GM19099 (cell line): Measurements from ENCODE around the gene REEP6.

Experiments used
- POLR2A ChIP-seq: IDR thresholded peaks from 3 replicates; pipeline ENCODE4 v1.6.1; 2011; ENCODE audit warnings: low read depth; ENCODE audit not compliant: insufficient read length; ENCODE audit errors: extremely low read depth

Gene REEP6

DNA sequence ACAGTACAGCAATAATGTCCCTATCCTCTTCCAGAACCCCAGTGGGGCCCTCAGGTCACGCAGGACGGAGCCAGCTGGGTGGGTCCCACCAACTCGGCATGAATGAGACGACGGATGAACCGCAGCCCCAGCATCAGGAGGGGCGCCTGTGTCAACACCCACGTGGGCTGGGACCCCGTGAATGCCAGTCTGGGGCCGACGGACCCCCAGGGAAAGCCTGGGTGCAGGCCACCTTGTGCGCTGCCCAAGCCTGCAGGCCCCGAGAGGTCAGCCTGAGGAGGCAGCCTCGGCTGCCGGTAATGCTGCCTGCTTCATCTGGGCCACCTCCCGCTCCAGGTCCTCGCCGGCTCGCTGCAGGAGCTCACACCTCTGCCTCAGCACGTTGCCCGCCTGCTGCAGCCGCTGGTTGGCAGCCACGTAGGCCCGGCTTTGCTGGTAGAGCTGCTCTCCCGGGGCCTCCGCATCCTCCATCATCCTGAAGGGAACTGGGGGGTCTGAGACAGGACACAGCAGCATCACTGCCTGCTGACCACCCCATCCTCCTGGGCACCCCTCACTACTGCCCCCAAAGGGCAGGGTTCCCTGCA lies 16.1 kb upstream of the REEP6 start:
- no peak for TF ChIP-seq POLR2A

DNA sequence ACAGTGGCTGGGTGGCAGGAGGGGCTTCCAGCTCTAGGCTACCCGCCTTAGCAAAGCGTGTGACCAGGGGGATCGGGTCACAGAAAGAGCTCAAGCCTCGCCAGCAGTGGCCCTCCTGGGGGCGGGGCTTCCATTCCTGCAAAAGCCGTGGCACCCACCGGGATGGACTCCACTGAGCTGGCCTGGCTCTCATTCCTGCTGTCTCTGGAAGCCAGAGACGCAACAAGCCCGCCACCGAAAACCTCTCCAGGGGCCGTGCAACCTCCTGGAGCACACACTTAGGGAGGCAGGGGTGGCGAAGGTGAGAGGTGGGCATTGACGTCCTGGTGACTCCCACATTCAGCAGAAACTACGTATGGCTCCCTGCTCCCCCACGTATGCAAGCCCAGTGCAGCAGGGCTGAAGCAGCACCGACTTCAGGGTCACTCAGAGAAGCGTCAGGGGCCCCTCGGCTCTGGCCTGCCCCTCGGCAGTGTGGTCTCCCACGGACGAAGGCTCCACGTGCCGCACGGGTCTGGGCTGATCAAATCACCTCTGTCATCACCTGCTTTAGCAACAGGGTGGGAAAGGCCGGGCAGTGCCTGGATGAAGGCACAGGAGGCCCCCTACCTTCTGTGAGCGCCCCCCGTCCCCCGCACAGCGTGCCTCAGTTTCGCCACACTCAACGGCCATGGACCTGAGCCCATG lies 15.1 kb upstream of the REEP6 start:
- no peak for TF ChIP-seq POLR2A

DNA sequence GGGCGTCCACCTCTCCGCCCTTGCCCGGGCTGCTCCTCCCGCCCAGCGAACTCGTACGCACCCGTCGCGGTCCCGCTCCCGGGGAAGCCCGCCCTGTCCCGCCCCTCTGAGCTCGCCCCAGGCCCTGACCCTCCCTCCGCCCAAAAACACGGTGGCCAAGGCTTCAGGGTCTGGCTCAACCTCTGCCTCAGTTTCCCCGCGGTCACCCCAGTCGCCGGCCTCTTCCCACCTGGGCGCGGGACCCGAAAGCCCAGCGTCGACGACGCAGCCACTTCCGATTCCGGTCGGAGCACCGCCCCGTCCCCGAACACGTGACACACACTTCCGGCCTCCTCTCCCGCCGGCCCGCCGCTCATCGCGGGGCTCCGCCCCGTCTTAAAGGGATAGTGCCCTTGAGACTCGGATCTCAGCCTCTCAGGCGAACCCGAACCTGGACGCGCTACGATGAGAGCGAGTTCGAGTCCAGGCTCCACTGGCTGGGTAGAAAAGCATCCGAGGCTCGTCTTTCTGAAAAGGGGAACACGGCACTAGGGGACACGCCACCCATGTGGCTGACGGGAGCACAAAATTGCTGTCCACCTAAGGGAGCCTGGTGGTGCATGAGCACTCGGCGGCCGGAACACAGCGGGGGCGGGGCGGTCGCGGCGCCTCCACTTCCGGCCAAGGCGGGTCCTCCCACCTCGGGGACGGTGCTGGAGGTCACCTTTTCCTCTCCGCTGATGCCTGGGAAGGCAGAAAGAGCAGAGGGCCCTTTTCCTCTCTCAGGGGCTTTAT lies 11.9 kb upstream of the REEP6 start, which contains the start of gene C19orf25:
C19orf25 (minus strand) TSS at position 282 of the 774 bp plus-strand sequence. CDS start 312 bp downstream, outside the sequence.
- peak; percentile 90 for TF ChIP-seq POLR2A

DNA sequence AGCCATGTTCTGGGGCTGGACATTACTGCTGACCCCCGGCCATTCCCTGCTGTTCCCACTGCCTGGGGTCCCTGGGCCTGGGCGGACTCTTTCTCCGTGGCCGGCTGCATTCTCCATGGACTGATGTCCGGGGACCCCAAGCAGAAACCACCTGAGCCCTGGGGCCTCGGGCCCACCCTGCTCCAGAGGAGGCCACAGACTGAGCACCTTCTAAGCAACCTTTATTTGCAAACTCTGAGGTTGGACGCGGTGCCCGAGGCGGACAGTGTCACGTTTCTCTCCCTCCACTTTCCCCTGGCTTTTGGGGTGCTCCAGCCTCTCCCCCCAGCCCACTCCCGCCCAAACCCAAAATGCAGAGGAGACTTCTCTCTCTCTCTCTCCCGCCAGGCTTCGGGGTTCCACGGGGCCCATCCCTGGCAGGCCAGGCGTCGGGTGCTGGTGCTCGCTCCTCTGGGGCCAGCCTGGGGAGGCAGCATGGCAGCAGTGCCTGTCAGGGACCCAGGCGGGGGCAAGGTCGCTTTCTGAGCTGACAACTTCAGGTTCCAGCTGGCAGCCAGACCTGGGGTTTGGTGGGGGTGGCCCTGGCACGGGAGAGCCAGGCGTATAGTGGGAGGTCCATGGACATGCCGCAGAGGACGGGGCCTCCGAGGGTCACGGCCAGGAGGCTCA lies 9.6 kb upstream of the REEP6 start:
- TF ChIP-seq POLR2A: no peak

DNA sequence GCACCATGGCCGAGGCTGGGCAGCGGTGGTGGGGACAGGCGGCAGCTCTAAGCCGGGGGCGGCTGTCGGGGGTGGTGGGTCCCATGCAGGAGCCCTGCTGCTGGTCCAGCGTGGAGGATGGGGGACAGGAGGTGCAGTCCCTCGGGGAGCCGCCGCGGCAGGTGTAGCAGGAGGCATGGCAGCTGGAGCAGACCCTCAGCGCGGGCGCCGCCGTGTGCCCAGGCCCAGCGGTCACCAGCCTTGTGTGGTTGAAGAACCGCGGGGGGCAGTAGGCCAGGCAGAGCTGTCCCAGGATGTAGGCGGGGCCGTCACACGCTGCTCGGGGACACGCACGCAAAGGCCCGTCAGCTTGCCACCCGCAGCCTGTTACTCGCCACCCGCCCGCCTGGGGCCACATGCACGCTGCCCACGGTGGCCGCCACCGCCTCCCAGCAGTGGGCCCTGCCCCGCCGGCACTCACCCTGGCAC lies 9.1 kb upstream of the REEP6 start:
- no peak for TF ChIP-seq POLR2A

DNA sequence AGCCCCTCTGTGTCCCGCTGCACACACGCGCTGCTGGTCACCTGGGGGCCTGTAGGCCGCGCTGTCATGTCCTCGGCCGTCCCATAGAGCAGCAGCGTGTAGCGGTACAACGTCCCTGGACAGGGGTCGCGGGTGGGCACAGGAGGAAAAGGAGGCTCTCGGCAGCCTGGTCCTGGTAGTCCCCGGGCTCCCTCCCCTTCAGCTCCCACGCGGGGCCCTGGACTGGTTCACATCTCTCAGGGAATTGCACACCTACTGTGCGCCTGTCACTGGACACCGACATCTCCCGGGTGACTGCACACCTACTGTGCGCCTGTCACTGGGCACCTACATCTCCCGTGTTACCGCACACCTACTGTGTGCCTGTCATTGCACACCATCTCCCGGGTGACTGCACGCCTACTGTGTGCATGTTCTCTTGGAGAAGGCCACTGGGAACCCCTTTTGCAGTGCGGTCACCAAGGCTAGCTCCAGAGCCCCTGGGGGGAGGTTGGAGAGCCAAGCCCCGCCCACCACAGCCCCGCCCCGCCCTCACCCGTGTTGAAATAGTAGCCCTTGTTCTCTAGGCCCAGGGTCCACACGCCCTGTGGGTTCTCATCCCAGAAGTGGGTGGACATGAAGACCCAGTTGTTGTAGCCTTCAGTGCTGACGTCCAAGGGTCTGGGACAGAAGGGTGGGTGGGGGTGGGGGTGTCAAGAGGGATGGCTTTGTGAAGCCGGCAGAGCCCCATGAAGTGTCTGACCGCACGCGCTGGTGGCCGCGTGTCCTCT lies 8.4 kb upstream of the REEP6 start:
- no peak for TF ChIP-seq POLR2A

DNA sequence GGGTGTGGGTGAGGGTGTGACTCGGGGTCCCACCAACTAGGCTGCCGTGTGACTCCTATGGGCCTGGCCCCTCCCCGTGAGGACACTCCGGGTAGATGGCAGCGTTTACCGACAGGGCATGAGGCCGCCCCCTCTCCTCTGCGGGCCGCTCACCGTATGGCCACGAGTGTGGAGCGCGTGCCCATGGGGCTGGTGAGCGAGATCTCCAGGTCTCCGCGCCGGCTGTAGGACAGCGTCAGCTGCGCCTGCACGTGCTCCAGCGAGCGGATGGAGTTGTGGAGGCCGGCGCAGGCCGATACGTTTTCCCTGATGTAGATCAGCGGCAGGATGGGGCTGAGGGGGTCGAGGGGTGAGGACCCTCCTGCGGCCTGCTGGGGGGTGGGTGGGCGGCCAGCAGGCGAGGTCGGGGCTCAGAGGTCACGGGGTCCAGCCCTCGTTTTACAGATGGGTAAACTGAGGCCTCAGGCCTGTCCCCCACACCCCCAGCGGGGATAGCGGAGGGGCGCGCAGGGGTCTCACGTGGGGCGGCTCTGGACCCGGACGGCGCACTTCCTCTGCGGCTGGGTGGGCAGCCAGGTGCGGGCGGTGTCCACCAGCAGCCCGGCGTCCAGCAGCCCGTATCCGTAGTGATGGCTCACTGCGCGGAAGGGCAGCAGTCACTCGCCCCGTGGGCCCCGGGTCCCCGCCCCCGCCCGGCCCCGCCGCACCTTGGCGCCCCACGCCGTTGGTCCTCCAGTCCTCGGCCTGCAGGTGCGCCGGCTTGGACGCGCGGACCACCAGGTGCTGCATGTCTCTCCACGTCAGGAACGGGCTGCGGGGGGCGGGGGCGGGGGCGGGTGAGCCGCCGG lies 7.6 kb upstream of the REEP6 start:
- no peak for TF ChIP-seq POLR2A

DNA sequence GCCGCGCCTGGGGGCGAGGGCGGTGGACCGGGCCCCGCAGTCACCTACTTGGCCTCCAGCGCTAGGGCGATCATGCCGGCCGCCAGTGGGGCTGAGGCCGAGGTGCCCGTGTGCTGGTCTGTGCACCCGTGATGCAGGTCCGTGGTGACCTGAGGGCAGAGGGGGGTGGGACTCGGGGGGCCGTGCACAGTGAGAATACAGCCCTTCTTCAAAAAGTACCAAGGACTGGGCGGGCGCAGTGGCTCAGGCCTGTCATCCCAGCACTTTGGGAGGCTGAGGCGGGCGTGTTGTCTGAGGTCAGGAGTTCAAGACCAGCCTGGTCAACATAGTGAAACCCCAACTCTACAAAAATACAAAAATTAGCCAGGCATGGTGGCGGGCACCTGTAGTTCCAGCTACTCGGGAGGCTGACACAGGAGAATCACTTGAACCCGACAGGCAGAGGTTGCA lies 7.0 kb upstream of the REEP6 start:
- no peak for TF ChIP-seq POLR2A

DNA sequence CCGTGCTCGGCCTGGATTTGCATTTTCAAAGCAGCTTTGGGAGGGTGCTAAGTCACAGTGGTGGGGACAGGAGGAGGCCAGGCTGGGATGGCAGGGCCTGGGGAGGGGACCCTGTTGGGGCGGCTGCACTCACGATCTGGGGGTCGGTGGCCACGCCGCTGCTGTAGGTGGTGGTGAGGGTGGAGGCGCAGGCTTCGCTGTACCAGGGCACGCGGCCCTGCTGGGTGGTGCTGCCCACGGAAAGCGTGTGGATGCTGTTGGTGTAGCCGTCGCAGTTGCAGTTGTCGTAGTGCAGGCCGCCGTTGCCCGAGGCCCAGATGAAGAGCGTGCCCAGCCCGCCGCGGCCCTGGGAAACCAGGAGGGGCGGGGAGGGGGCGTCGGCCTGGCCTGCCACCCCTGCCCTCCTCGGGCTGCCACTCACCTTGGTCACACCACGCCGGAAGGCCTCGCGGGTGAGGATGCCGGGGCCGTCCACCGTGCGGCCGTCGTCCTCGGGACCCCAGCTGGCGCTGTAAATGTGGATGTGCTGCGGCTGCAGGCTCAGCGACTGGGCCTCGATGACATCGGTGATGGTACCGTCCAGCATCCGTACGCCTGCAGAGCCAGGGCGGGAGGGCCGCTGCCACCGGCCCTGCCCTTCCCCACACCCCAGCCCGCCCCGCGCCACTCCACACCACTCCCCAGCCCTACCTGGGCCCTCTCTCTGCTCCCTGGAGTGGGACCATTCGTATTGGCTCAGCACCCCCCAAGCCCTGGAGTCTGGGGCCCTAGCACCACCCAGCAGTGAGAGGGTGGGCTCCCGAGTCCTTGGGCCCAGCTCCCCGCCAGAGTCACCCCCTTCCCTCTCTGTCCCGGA lies 4.0 kb upstream of the REEP6 start:
- TF ChIP-seq POLR2A: no peak

DNA sequence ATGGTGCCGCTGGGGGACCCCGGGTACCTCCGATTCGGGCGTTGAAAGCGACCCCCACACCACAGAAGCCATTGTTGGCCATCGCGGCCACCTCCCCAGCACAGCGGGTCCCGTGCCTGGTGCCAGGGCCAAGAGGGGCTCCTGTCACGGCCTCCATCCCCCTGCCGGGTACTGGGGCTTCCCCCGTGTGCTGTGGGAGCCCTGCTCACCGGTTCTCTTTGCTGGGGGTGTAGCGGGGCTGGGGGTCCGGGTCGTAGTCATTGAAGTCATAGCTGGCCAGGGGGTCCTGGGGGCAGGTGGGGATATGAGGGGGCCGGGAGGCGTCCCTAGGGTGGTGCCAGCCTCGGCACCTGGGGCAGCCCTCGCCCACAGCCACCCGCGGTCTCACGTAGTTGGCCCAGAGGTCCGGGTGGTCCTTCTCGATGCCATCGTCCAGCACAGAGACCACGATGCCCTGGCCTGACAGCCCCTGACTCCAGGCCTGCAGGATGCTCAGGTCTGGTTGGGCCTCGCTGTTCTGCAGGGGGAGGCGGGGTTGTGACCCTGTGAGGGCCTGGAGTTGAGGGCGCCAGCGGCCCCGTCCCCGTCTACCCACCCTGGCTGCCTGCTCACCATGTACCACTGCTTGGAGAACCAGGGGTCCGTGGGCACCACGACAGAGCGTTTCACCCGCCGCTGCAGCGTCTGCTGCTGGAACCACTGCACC lies 3.3 kb upstream of the REEP6 start:
- TF ChIP-seq POLR2A: no peak

DNA sequence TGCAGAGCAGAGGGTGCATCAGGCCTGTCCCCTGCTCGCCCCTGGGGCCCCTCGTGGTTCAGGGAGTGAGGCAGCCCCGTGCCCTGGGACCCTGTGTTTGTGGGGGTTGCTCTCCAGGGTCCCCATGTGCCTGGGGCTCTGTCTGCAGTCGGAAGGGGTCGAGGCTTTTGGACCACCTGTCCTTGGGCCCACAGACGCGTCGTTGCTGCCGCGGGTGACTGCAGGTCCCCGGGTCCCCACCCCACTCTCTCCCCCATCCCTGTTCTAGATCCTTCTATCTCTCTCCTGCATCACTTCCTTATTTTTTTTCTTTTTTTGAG lies 2.7 kb upstream of the REEP6 start:
- no peak for TF ChIP-seq POLR2A

DNA sequence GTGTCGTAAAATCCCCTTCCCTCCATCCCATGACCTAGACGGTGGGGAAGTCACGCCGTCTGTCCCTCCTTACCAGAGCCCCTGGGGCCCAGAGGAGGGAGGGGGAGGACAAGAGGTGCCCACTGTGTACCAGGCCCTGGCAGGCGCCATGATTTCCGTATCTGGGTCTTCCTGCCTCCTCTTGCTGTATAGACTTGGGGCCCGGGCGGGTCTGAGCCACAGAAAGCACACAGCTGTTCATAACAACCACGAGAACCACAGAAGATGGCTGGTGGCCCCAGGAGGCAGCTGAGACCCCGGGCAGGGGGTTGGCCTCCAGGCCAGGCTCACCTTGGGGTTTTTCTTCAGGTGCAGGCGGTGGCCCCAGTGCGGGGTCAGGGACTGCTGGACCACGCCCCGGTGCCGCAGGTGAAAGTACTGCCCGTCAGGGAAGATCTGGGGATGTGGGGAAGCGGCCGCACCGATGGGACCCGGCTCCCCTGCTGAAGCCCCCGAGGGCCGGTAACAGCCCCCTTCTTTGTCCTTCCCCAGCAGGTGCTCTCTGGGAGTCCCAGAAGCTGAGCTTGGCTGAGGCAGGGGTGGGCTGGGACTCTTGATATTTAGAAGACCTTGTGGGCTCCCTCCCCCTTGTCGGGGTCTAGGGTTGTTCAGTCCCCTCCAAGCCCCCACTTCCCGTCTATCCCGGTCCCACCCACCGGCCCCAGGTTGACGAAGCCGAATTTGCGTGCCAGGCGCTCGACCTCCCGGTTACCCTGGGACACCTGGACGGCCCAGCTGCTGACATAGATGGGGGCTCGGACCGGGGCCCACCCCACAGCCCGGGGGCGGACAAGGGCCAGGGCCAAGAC lies 1.3 kb upstream of the REEP6 start:
- peak; percentile 38 for TF ChIP-seq POLR2A
